Stomach (tissue), 4 donors: Measurements from ENCODE around the gene ARHGAP26.

Experiments used
- CTCF ChIP-seq, 7 experiments: fragments of 450-650 bp in 4 of 7; fragments of 200-600 bp in 3 of 7; sonication (generic) in 3 of 7; IDR thresholded peaks; one replicate each; pipeline ENCODE4 v1.5.1; 2016 to 2019; ENCODE audit warnings: antibody characterized with exemption in 7 of 7, control low read depth in 2 of 7, mild to moderate bottlenecking in 1 of 7
- POLR2A ChIP-seq, 4 donors: fragments of 450-650 bp; IDR thresholded peaks; one replicate each; pipeline ENCODE4 v1.6.1; 2016; ENCODE audit warnings: antibody characterized with exemption in 4 of 4, control low read depth in 2 of 4, mild to moderate bottlenecking in 1 of 4, moderate library complexity in 1 of 4

DNA sequence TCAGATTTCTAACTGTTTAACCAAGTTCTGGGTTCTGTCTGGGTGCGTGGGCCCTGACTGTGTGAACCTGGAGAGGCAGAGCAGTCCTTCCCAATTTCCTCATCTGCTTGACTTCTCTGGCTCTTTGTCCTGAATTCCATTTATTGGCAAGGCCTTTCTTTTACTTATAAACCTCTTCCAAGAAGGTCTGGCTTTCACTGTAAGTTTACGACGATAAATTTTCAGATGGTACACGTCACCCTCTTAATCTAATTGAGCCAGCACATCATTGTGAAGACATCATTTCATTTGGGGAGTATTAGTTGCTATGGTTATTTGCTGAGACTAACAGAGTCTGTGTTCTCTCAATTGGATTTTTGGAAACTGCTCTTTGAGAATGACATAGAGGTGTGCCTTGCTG, 92.4 kb downstream of the ARHGAP26 start:
- TF ChIP-seq CTCF (IDR thresholded peaks at IDR 0.05) = no peak
- no peak for TF ChIP-seq POLR2A (IDR thresholded peaks at IDR 0.05)
